Colonic mucosa (tissue), 4 donors: ENCODE data around the gene ANO1. TPM values are rescaled to one million over a fixed set of nuclear protein-coding genes. Genes with fewer than 3 reads are reported as not detected.
A peak's percentile ranks its signal among the peaks of the same experiment; 100 is the strongest.

ENCODE experiments used
- DNase-seq: peaks from one replicate; pipeline ENCODE4 v3.0.0-alpha.2; 2020
- H3K27ac ChIP-seq: fragments of 200-600 bp; one replicate; pipeline ENCODE4 v1.8.0; 2021
- H3K27me3 ChIP-seq: fragments of 200-600 bp; one replicate; pipeline ENCODE4 v1.8.0; 2021
- H3K36me3 ChIP-seq: fragments of 200-600 bp; one replicate; pipeline ENCODE4 v1.8.0; 2021
- H3K4me1 ChIP-seq: fragments of 200-600 bp; one replicate; pipeline ENCODE4 v1.8.0; 2021; ENCODE audit warnings: mild to moderate bottlenecking
- H3K4me3 ChIP-seq: fragments of 200-600 bp; one replicate; pipeline ENCODE4 v1.8.0; 2021
- H3K9ac ChIP-seq, 2 donors: one replicate each; pipeline ENCODE4 v1.7.0; 2013; ENCODE audit warnings: control low read depth in 2 of 2, low read depth in 2 of 2, low read length in 2 of 2
- H3K9me3 ChIP-seq: fragments of 200-600 bp; one replicate; pipeline ENCODE4 v1.8.0; 2021
- intact Hi-C: fragments of 100-400 bp; cut with DNase I; formaldehyde crosslinking; loops from one replicate; pipeline ENCODE4 v1.14.1; 2022
- total RNA-seq, 2 donors: library from RNA; stranded (reverse); fragmentation: NEBNext Ultra II Directional in 1 of 2; extraction: Animal tissue kit (Norgen Biotek cat#: 25700) in 1 of 2; gene quantifications; one replicate each; pipeline ENCODE4 v1.2.1, GENCODE V29; 2021
- TF ChIP-seq, protein P1 (sequence below): fragments of 200-600 bp; IDR thresholded peaks from one replicate; pipeline ENCODE4 v1.8.0; 2022; ENCODE audit warnings: antibody characterized with exemption, mild to moderate bottlenecking
- donor health status: healthy.
- donor health status: DM: no; HTN: no; CAD: no.
- donor health status: DM: no; HTN: no; CAD: no.

The ANO1 gene
- total RNA-seq, 2 donors from 2014 or later: 8.3 to 16.4 TPM

GRCh38 chr11:70158757-70159389 lies 80.8 kb downstream of the ANO1 start:
- Histone ChIP-seq H3K27me3 (no peaks in the 10 kb centered on the region), H3K4me3 (no peak overlapping the region)

DNA sequence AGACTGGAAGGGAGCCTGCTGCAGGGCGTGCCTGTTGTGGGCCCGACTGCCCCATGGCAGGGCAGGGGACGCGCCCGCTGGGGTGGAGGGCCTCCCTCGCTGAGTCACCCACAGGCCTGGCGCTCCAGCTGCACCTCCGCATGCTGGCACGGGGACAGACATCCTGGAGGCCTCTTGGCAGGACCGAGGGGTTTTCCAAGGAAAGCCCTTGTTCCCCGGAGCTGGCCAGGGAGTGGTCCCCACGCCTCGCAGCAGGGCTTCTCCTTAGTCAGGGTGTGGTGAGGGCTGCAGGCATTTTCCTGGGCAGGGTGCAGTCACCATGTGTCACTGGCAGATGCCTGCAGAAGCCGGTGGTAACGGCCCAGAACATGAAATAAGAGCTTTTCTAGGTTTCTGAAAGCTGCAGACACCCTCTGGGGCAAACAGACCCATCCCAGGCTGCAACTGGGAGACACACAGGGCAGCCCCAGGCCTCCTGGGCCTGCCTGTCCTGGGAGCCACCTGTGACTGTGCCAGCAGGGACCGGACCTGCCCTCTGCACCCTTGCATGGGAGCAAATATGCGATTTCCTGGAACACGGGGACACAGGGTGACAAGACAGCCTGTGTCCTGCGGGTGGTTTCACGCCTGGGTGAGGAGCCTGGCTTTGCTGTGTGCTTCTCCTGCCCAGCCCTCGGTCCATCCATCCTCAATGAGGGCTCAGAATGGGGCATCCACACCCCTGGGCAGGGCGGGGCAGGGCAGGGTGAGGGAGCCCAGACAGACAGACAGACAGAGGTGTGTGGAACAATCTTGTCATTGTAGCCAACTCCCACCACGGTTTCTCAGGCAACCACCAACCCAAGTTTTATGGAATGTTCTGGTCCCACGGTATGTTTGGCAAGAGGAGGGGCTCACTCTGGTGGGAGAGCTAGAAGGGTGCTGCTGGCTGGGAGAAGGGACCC lies 81.8 kb downstream of the ANO1 start:
- H3K9me3 ChIP-seq: no peaks in the 10 kb centered on the region
- intact Hi-C loops: no loop called here
- no peaks in the 10 kb centered on the region for H3K4me1 ChIP-seq
- TF ChIP-seq, protein P1, sequence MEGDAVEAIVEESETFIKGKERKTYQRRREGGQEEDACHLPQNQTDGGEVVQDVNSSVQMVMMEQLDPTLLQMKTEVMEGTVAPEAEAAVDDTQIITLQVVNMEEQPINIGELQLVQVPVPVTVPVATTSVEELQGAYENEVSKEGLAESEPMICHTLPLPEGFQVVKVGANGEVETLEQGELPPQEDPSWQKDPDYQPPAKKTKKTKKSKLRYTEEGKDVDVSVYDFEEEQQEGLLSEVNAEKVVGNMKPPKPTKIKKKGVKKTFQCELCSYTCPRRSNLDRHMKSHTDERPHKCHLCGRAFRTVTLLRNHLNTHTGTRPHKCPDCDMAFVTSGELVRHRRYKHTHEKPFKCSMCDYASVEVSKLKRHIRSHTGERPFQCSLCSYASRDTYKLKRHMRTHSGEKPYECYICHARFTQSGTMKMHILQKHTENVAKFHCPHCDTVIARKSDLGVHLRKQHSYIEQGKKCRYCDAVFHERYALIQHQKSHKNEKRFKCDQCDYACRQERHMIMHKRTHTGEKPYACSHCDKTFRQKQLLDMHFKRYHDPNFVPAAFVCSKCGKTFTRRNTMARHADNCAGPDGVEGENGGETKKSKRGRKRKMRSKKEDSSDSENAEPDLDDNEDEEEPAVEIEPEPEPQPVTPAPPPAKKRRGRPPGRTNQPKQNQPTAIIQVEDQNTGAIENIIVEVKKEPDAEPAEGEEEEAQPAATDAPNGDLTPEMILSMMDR: no peak
- no peaks in the 10 kb centered on the region for H3K36me3 ChIP-seq
- peak; percentile 43 for DNase-seq
- no peaks in the 10 kb centered on the region for H3K27me3 ChIP-seq
- no peak overlapping the region for H3K27ac ChIP-seq
- H3K4me3 ChIP-seq: no peak overlapping the region
- no peak overlapping the region for H3K9ac ChIP-seq

More at GRCh38 chr11:70158757-70159389, 80.8 kb downstream of the ANO1 start:
- H3K9ac ChIP-seq: no peak overlapping the region
- DNase-seq: no peak
- TF ChIP-seq, protein P1: no peak
- H3K27ac ChIP-seq: no peak overlapping the region
- no peaks in the 10 kb centered on the region for H3K36me3 ChIP-seq
- H3K9me3 ChIP-seq: no peaks in the 10 kb centered on the region
- intact Hi-C loops: no loop called here
- no peaks in the 10 kb centered on the region for H3K4me1 ChIP-seq

DNA sequence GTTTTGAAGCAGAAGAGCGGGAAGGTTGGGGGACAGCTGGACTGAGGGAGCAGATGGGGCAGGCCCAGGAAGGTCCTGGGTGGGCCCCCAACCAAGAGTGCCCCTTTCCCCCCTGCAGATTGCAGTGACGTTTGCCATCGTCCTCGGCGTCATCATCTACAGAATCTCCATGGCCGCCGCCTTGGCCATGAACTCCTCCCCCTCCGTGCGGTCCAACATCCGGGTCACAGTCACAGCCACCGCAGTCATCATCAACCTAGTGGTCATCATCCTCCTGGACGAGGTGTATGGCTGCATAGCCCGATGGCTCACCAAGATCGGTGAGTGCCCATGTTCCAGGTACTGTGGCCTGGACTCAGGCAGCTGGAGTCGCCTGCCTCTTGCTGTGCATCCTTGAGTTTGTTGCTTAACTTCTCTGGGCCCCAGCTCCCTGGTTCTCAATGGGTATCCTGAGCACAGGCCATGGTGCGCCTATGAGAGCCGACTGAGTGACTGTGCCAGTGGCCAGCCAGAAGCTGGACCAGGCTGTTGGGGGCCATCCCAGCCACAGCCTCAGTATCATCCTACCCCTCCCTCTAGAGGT lies 83.0 kb downstream of the ANO1 start:
- Histone ChIP-seq H3K4me3 (no peak overlapping the region), H3K4me1 (no peaks in the 10 kb centered on the region), H3K36me3 (no peaks in the 10 kb centered on the region), H3K27me3 (no peaks in the 10 kb centered on the region), H3K9ac (no peak overlapping the region), H3K9me3 (no peaks in the 10 kb centered on the region), H3K27ac (no peak overlapping the region)
- intact Hi-C loops: no loop called here
- no peak for DNase-seq
- TF ChIP-seq, protein P1: no peak

DNA sequence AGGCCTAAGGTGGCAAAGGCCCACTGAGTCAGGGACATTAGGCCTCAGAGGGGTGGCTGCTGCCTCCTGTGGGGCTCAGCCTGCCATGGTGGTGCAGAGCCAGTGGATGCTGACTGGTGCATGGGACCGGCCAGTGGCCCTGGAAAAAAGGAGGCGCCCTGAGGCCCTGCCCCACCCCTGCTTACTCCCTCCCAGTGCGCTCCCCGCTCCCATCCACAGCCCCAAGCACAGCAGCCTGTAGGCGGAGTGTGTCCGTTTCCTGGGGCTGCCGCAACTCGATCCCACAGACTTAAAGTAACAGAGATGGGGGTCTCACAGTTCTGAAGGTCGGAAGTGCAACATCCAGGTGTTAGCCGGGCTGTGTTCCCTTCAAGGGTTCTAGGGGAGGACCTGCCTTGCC lies 86.6 kb downstream of the ANO1 start:
- no peak overlapping the region for H3K4me3 ChIP-seq
- intact Hi-C loops: no loop called here
- no peak overlapping the region for H3K9ac ChIP-seq
- H3K27me3 ChIP-seq: no peaks in the 10 kb centered on the region
- no peaks in the 10 kb centered on the region for H3K36me3 ChIP-seq
- no peak for DNase-seq
- no peaks in the 10 kb centered on the region for H3K4me1 ChIP-seq
- TF ChIP-seq, protein P1: no peak
- H3K27ac ChIP-seq: no peak overlapping the region
- no peaks in the 10 kb centered on the region for H3K9me3 ChIP-seq

DNA sequence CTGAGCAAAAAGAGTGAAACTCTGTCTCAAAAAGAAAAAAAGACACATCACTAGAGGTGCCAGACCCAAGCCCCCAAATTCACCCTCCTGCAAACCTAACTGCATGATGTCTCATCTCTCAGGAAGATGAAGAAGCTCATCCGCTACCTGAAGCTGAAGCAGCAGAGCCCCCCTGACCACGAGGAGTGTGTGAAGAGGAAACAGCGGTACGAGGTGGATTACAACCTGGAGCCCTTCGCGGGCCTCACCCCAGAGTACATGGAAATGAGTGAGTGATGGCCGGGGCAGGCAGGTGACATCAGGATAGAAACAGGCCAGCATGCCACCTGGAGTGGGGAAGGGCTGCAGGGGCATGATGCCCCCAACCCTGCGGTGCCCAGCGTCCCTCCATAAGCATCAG lies 89.0 kb downstream of the ANO1 start:
- H3K27ac ChIP-seq: no peak overlapping the region
- intact Hi-C loops: no loop called here
- H3K27me3 ChIP-seq: no peaks in the 10 kb centered on the region
- TF ChIP-seq, protein P1: no peak
- H3K4me1 ChIP-seq: no peaks in the 10 kb centered on the region
- H3K4me3 ChIP-seq: no peak overlapping the region
- no peaks in the 10 kb centered on the region for H3K9me3 ChIP-seq
- H3K36me3 ChIP-seq: no peaks in the 10 kb centered on the region
- DNase-seq: no peak
- H3K9ac ChIP-seq: no peak overlapping the region
